Heart left ventricle (tissue), 13 donors: Measurements from ENCODE around the gene H2AZ1.

Source experiments
- CTCF ChIP-seq, 12 donors: fragments of 200-600 bp; sonication (generic) in 4 of 12; IDR thresholded peaks; one replicate each; pipeline versions ENCODE4 v1.5.0 to v1.8.0; 2018 to 2022; ENCODE audit warnings: antibody characterized with exemption in 12 of 12, mild to moderate bottlenecking in 5 of 12
- POLR2A ChIP-seq, 2 donors: fragments of 450-650 bp; IDR thresholded peaks; one replicate each; pipeline ENCODE4 v1.6.1; 2017; ENCODE audit warnings: antibody characterized with exemption in 2 of 2, mild to moderate bottlenecking in 2 of 2, moderate library complexity in 2 of 2
- donor health status: ischemic (EF 13 %, LVEDD 7.1; RV severe dilation, severe dysfunction).
- donor health status: DM: no; HTN: yes; CAD: no.
- donor health status: DM: no; HTN: no; CAD: no.
- donor health status: ischemic (EF 25% LVEDD 6.9; RV normal size, moderate dysfunction).
- donor health status: ischemic (EF 25% LVEDD 5.7; RV mildly dilated, moderate dysfunction).
- donor health status: ischemic (EF 35%, LVEDD 5.7; RV mildly dilated, moderate dysfunction).
- donor health status: nonischemic (EF 11% LVEDD 7.7; RV severe dilation, severe dysfunction).
- donor health status: DM: yes; HTN: yes; CAD: no.
- donor health status: PGD.
- donor health status: ischemic (EF 29% LVEDD 5.4; RV normal size, mild dysfunction).
- donor health status: nonischemic (EF 23%, LVEDD 6.1; RV moderate dilation, normal function).

DNA sequence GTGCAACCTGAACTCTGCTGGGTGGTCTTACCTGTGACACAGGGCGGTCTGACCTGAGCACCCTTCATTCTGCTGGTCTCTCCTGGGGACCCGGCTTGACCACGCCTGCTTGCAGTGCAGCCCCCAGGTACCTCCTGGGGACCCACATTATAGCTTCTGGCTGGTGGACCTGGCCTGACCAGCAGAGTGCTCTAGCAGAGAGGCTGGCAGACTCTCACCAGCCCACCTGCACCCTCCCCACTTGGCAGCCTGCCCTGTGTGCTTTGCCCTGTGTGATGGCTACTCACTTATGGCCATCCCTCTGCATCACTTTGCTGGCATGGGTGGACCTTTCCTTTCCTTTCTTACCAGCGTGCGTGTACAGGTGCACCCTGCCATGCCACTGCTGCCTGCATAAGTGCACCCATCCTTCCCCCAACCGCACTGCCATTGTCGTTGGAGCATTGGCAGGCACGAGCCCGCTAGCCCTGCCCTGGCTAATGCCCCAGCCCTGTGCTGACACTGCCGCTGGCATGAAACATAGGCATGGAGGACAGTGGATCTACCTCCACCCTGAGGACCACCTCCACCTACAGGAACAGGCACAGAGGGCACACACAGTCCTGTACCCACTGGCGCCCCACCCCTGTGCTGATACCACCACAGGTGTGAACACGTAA is 21.5 kb upstream of the H2AZ1 start:
- no peak for TF ChIP-seq POLR2A (IDR thresholded peaks at IDR 0.05)
- TF ChIP-seq CTCF (IDR thresholded peaks at IDR 0.05): no peak
